ENCODE results near the gene DVL2. TPM values are rescaled to one million over a fixed set of nuclear protein-coding genes. Genes with fewer than 3 reads are reported as not detected.

DVL2 gene
- total and polyA plus RNA-seq, 2 of the 13 experiments (the other 11 are each of a cell fraction or from before 2014, with no cell fraction given) = 5.7 to 38.2 TPM

DNA sequence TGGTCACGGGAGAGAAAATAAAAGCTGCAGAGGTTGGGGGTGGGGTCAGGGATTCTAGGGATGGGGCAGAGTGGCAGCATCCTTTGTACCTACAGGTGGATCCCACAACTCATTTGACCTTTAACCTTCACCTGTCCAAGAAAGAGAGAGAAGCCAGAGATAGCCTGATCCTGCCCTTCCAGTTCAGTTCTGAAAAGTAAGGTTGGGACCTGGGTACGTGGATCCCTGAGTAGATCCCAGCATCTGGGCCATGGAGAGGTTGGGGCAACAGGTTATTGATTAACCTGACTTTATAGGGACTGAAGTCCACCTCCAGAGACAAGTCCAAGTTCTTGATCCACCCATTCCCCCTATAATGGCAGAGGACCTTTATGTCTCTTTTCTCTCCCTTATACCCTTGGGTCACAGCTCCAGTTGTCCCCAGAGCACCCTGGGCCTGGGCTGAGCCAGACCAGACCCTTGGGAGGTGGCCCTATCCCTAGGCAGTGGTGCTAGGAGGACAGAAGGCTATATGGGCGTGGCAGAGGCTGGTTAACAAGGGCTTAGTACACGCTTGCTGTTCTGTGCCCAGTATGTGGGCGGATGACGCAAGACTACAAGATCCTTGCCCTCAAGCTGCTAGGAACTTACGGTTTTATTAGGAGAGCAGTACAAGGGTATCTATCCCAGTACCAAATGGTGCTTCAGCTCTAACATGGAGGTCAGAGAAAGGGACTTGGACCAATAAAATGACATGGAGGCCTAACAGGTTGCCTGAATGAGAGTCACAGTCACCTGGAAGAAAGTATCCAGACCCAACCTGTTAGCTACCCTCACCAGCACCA, 24.6 kb upstream of the DVL2 start (continued):
- TF ChIP-seq ARID5B (CRISPR knock-in tag; IDR thresholded peaks at IDR 0.05) (peak; percentile 66), DPF2 (CRISPR knock-in tag; IDR thresholded peaks at IDR 0.05; ENCODE audit: borderline replicate concordance, low read depth) (0 out of 2 replicates have a peak, but pooled peaks have one; percentile 18), MXI1 (IDR thresholded peaks at IDR 0.05; ENCODE audit: borderline replicate concordance, low read depth, low read length) (peak; percentile 27; the same call in 1 of the 3 replicates), SMC3 (IDR thresholded peaks at IDR 0.05; ENCODE audit: low read length) (no peak), HNF4A (CRISPR knock-in tag; IDR thresholded peaks at IDR 0.05) (peak; percentile 76), NR2F2 (IDR thresholded peaks at IDR 0.05; ENCODE audit: borderline replicate concordance, low read depth) (peak; percentile 45; the same call in 1 of the 2 replicates), ZSCAN29 (CRISPR knock-in tag; conservative IDR thresholded peaks at IDR 0.05) (no peak), ZSCAN22 (CRISPR knock-in tag; IDR thresholded peaks at IDR 0.05) (no peak), HMG20A (CRISPR knock-in tag; IDR thresholded peaks at IDR 0.05; ENCODE audit: borderline replicate concordance) (peak; percentile 42; the same call in 1 of the 2 replicates), MED1 (CRISPR knock-in tag; IDR thresholded peaks at IDR 0.05) (peak; percentile 72), HNF4G (IDR thresholded peaks at IDR 0.05; ENCODE audit: borderline replicate concordance, low read depth, low read length) (peak; percentile 31; the same call in 1 of the 2 replicates), HNF4G (CRISPR knock-in tag; IDR thresholded peaks at IDR 0.05; ENCODE audit: borderline replicate concordance, low read depth) (no peak), GZF1 (CRISPR knock-in tag; IDR thresholded peaks at IDR 0.05) (peak; percentile 81; the same call in 1 of the 2 replicates), MTA1 (CRISPR knock-in tag; IDR thresholded peaks at IDR 0.05; ENCODE audit: borderline replicate concordance) (peak; percentile 80), ZMYM4 (CRISPR knock-in tag; IDR thresholded peaks at IDR 0.05) (0 out of 2 replicates have a peak, but pooled peaks have one; percentile 44), ZNF546 (CRISPR knock-in tag; conservative IDR thresholded peaks at IDR 0.05) (peak; percentile 51; the same call in 1 of the 2 replicates), BCL3 (CRISPR knock-in tag; IDR thresholded peaks at IDR 0.05) (peak; percentile 65; the same call in 1 of the 2 replicates), ZNF317 (CRISPR knock-in tag; IDR thresholded peaks at IDR 0.05) (peak; percentile 82), NFKBIZ (CRISPR knock-in tag; IDR thresholded peaks at IDR 0.05) (no peak), SAP130 (CRISPR knock-in tag; IDR thresholded peaks at IDR 0.05; ENCODE audit: low read depth) (peak; percentile 68), RFXANK (CRISPR knock-in tag; IDR thresholded peaks at IDR 0.05) (no peak), ZNF772 (CRISPR knock-in tag; IDR thresholded peaks at IDR 0.05) (no peak), ZNF337 (CRISPR knock-in tag; IDR thresholded peaks at IDR 0.05; ENCODE audit: borderline replicate concordance, low read depth) (no peak)
- TF ChIP-seq, protein P1, sequence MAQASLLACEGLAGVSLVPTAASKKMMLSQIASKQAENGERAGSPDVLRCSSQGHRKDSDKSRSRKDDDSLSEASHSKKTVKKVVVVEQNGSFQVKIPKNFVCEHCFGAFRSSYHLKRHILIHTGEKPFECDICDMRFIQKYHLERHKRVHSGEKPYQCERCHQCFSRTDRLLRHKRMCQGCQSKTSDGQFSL (CRISPR knock-in tag; IDR thresholded peaks at IDR 0.05) = no peak

Data from HepG2 (cell line).